ENCODE measurements around the gene SUCO.
"Not testable (repeated sequence)": the region's sequence is repeated elsewhere in the genome, so short reads cannot be mapped to it uniquely, and the experiment has no call there.

The SUCO gene

GRCh38 chr1:172582889-172583288 is 49.9 kb downstream of the SUCO start:
- DNase-seq (ENCODE audit: low read depth in 1 of 2, low spot score in 1 of 2) = peak in 1 of 2 experiments; percentile 28
- no peak for TF ChIP-seq JUND (IDR thresholded peaks at IDR 0.05; ENCODE audit: low read depth)
- in situ Hi-C loops (cut with HindIII; ENCODE audit: low pct_unique_long_range_greater_than_20kb, low sequenced_read_pairs) = no loop called here

GRCh38 chr1:172585348-172585747 is 52.4 kb downstream of the SUCO start:
- in situ Hi-C loops (cut with HindIII; ENCODE audit: low pct_unique_long_range_greater_than_20kb, low sequenced_read_pairs) = no loop called here
- no peak for DNase-seq (ENCODE audit: low read depth in 1 of 2, low spot score in 1 of 2)
- TF ChIP-seq JUND (IDR thresholded peaks at IDR 0.05; ENCODE audit: low read depth) = no peak

GRCh38 chr1:172585861-172586260 is 52.9 kb downstream of the SUCO start:
- in situ Hi-C loops (cut with HindIII; ENCODE audit: low pct_unique_long_range_greater_than_20kb, low sequenced_read_pairs) = no loop called here
- TF ChIP-seq JUND (IDR thresholded peaks at IDR 0.05; ENCODE audit: low read depth) = no peak
- no peak for DNase-seq (ENCODE audit: low read depth in 1 of 2, low spot score in 1 of 2)

- DNase-seq (ENCODE audit: low read depth in 1 of 2, low spot score in 1 of 2) = no peak
- TF ChIP-seq JUND (IDR thresholded peaks at IDR 0.05; ENCODE audit: low read depth) = no peak
- in situ Hi-C loops (cut with HindIII; ENCODE audit: low pct_unique_long_range_greater_than_20kb, low sequenced_read_pairs) = no loop called here
Observed at GRCh38 chr1:172588296-172589291, 55.6 kb downstream of the SUCO start.

GRCh38 chr1:172589553-172589952 is 56.6 kb downstream of the SUCO start:
- no peak for DNase-seq (ENCODE audit: low read depth in 1 of 2, low spot score in 1 of 2)
- in situ Hi-C loops (cut with HindIII; ENCODE audit: low pct_unique_long_range_greater_than_20kb, low sequenced_read_pairs) = no loop called here
- no peak for TF ChIP-seq JUND (IDR thresholded peaks at IDR 0.05; ENCODE audit: low read depth)

GRCh38 chr1:172591429-172591828 is 58.5 kb downstream of the SUCO start:
- in situ Hi-C loops (cut with HindIII; ENCODE audit: low pct_unique_long_range_greater_than_20kb, low sequenced_read_pairs) = not testable (repeated sequence)

GRCh38 chr1:172595066-172595465 is 62.1 kb downstream of the SUCO start:
- DNase-seq (ENCODE audit: low read depth in 1 of 2, low spot score in 1 of 2); in situ Hi-C loops (cut with HindIII; ENCODE audit: low pct_unique_long_range_greater_than_20kb, low sequenced_read_pairs): not testable (repeated sequence)

More at GRCh38 chr1:172591429-172591828, 58.5 kb downstream of the SUCO start:
- not testable (repeated sequence) for DNase-seq (ENCODE audit: low read depth in 1 of 2, low spot score in 1 of 2)

GRCh38 chr1:172596782-172597181 is 63.8 kb downstream of the SUCO start:
- in situ Hi-C loops (cut with HindIII; ENCODE audit: low pct_unique_long_range_greater_than_20kb, low sequenced_read_pairs); DNase-seq (ENCODE audit: low read depth in 1 of 2, low spot score in 1 of 2): not testable (repeated sequence)

- TF ChIP-seq JUND (IDR thresholded peaks at IDR 0.05; ENCODE audit: low read depth) = no peak
- in situ Hi-C loops (cut with HindIII; ENCODE audit: low pct_unique_long_range_greater_than_20kb, low sequenced_read_pairs) = no loop called here
Observed at GRCh38 chr1:172599912-172600311, 67.0 kb downstream of the SUCO start.

GRCh38 chr1:172600615-172601014 is 67.7 kb downstream of the SUCO start:
- TF ChIP-seq JUND (IDR thresholded peaks at IDR 0.05; ENCODE audit: low read depth) = no peak
- in situ Hi-C loops (cut with HindIII; ENCODE audit: low pct_unique_long_range_greater_than_20kb, low sequenced_read_pairs) = no loop called here
- DNase-seq (ENCODE audit: low read depth in 1 of 2, low spot score in 1 of 2) = no peak

More at GRCh38 chr1:172599912-172600311, 67.0 kb downstream of the SUCO start:
- DNase-seq (ENCODE audit: low read depth in 1 of 2, low spot score in 1 of 2) = no peak

- in situ Hi-C loops (cut with HindIII; ENCODE audit: low pct_unique_long_range_greater_than_20kb, low sequenced_read_pairs) = no loop called here
- no peak for TF ChIP-seq JUND (IDR thresholded peaks at IDR 0.05; ENCODE audit: low read depth)
- DNase-seq (ENCODE audit: low read depth in 1 of 2, low spot score in 1 of 2) = no peak
Observed at GRCh38 chr1:172601046-172601630, 68.2 kb downstream of the SUCO start.

GRCh38 chr1:172602706-172603105 is 69.8 kb downstream of the SUCO start:
- TF ChIP-seq JUND (IDR thresholded peaks at IDR 0.05; ENCODE audit: low read depth) = no peak
- in situ Hi-C loops (cut with HindIII; ENCODE audit: low pct_unique_long_range_greater_than_20kb, low sequenced_read_pairs) = no loop called here

GRCh38 chr1:172603816-172604215 is 70.9 kb downstream of the SUCO start:
- in situ Hi-C loops (cut with HindIII; ENCODE audit: low pct_unique_long_range_greater_than_20kb, low sequenced_read_pairs) = no loop called here
- DNase-seq (ENCODE audit: low read depth in 1 of 2, low spot score in 1 of 2) = no peak
- TF ChIP-seq JUND (IDR thresholded peaks at IDR 0.05; ENCODE audit: low read depth) = no peak

More at GRCh38 chr1:172602706-172603105, 69.8 kb downstream of the SUCO start:
- DNase-seq (ENCODE audit: low read depth in 1 of 2, low spot score in 1 of 2) = no peak
